NCI-H774 (cell line): Measurements from ENCODE around the gene GRHPR.

Experiments used
- DNase-seq: peaks from one replicate; lab custom pipeline; 2025; lab: John Stamatoyannopoulos, UW

GRHPR gene

GRCh38 chr9:37485389-37486255, 63.1 kb downstream of the GRHPR start, which contains the start of gene POLR1E:
Gene POLR1E, plus strand, starts transcription at chr9:37485948. Its CDS starts 100 bp downstream, at chr9:37486048.
- peak; percentile 94 for DNase-seq

GRCh38 chr9:37486256-37486615, 63.7 kb downstream of the GRHPR start:
- DNase-seq = no peak
